Endothelial cell of umbilical vein (primary cell): Measurements from ENCODE around the gene HACD3.

Experiments used
- CTCF ChIP-seq, 2 donors: IDR thresholded peaks; 1 replicate in 1 of 2; 2 replicates in 1 of 2; pipeline ENCODE4 v1.5.1; 2011; ENCODE audit warnings: low read length in 2 of 2, mild to moderate bottlenecking in 2 of 2, moderate library complexity in 2 of 2, control low read depth in 1 of 2, inconsistent platforms in 1 of 2, low read depth in 1 of 2; ENCODE audit not compliant: insufficient read depth in 1 of 2; ENCODE audit errors: extremely low read depth in 1 of 2
- EZH2 ChIP-seq: IDR thresholded peaks from 2 replicates; pipeline ENCODE4 v1.6.1; 2012; ENCODE audit warnings: borderline replicate concordance, low read depth, mild to moderate bottlenecking, moderate library complexity, low read length, inconsistent platforms; ENCODE audit not compliant: severe bottlenecking
- GATA2 ChIP-seq: IDR thresholded peaks from 2 replicates; pipeline ENCODE4 v1.7.0; 2011; ENCODE audit warnings: low read depth, mild to moderate bottlenecking, moderate library complexity, mixed read lengths, low read length; ENCODE audit not compliant: insufficient read length, insufficient read depth
- JUN ChIP-seq: IDR thresholded peaks from 2 replicates; pipeline ENCODE4 v1.6.1; 2011; ENCODE audit warnings: borderline replicate concordance, low read depth; ENCODE audit not compliant: insufficient read length, insufficient read depth
- MAX ChIP-seq: IDR thresholded peaks from 2 replicates; pipeline ENCODE4 v1.6.1; 2011; ENCODE audit not compliant: insufficient read depth, insufficient read length
- MYC ChIP-seq: IDR thresholded peaks from one replicate; pipeline ENCODE4 v1.6.1; 2011; ENCODE audit warnings: mild to moderate bottlenecking, low read depth, low read length
- POLR2A ChIP-seq: IDR thresholded peaks from 2 replicates; pipeline ENCODE4 v1.6.1; 2012; ENCODE audit warnings: low read depth, mild to moderate bottlenecking, control low read depth, low read length
- POLR2AphosphoS5 ChIP-seq: IDR thresholded peaks from 2 replicates; pipeline ENCODE4 v1.6.1; 2012; ENCODE audit warnings: low read depth, mild to moderate bottlenecking, control low read depth, low read length, moderate library complexity; ENCODE audit not compliant: insufficient read depth

GRCh38 chr15:65556622-65557021 lies 26.4 kb downstream of the HACD3 start:
- TF ChIP-seq CTCF (IDR thresholded peaks at IDR 0.05; ENCODE audit: extremely low read depth in 1 of 2, insufficient read depth in 1 of 2, low read depth in 1 of 2, low read length in 2 of 2), result no peak
- no peak for TF ChIP-seq POLR2A
- TF ChIP-seq POLR2AphosphoS5, result no peak
- no peak for TF ChIP-seq MAX
- no peak for TF ChIP-seq GATA2
- TF ChIP-seq EZH2, result no peak
- TF ChIP-seq JUN, result no peak
- TF ChIP-seq MYC, result no peak
